ENCODE results near the gene KTN1. TPM values are rescaled to one million over a fixed set of nuclear protein-coding genes. Genes with fewer than 3 reads are reported as not detected.

Gene KTN1
- total RNA-seq, 1 donor from 2014 or later: 150 TPM

DNA sequence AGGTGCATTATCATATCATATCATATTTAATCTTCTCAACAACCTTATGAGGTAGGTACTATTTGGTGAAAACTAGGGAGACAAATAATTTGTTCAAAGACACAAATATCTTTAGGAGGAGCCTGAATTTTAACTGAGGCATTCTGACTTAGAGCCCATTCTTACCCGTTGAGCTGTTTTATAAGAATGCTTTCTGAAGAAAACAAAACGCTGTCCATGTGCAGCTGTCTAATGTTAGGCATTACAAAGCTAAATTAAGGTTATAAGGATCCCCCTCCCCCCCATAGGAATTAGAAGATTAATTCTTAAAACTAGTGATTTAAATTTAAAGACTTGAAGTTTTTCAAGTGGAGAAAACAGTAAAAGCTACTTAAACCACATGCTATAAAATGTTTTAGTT is 6.4 kb downstream of the KTN1 start:
- TF ChIP-seq, protein P1, sequence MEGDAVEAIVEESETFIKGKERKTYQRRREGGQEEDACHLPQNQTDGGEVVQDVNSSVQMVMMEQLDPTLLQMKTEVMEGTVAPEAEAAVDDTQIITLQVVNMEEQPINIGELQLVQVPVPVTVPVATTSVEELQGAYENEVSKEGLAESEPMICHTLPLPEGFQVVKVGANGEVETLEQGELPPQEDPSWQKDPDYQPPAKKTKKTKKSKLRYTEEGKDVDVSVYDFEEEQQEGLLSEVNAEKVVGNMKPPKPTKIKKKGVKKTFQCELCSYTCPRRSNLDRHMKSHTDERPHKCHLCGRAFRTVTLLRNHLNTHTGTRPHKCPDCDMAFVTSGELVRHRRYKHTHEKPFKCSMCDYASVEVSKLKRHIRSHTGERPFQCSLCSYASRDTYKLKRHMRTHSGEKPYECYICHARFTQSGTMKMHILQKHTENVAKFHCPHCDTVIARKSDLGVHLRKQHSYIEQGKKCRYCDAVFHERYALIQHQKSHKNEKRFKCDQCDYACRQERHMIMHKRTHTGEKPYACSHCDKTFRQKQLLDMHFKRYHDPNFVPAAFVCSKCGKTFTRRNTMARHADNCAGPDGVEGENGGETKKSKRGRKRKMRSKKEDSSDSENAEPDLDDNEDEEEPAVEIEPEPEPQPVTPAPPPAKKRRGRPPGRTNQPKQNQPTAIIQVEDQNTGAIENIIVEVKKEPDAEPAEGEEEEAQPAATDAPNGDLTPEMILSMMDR (IDR thresholded peaks at IDR 0.05; ENCODE audit: insufficient read depth, low read length, poor library complexity, severe bottlenecking): no peak
- Histone ChIP-seq H3K36me3 (ENCODE audit: control insufficient read depth, insufficient read depth, low read length) (no peaks in the 10 kb centered on the region), H3K27me3 (ENCODE audit: control insufficient read depth, insufficient read depth, low read length) (no peaks in the 10 kb centered on the region), H3K4me3 (ENCODE audit: low read depth, low read length) (no peak overlapping the region)
- DNase-seq (ENCODE audit: low read depth): no peak

DNA sequence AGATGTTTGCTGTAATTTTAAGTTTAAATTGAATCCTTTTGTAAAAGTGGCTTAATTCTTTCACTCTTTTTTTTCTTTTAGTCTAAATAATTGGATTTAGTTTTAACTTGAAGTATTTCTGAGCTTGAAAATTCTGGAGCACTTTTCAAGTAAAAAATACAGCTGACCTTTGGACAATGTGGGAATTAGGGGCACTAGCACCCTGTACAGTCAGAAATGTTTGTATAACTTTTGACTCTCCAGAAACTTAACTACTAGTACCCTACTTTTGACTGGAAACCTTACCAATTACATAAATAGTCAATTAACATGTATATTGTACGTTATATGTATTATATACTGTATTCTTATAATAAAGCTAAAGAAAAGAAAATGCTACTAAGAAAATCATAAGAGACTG is 7.8 kb downstream of the KTN1 start:
- no peak for DNase-seq (ENCODE audit: low read depth)
- TF ChIP-seq, protein P1 (IDR thresholded peaks at IDR 0.05; ENCODE audit: insufficient read depth, low read length, poor library complexity, severe bottlenecking): no peak
- Histone ChIP-seq H3K27me3 (ENCODE audit: control insufficient read depth, insufficient read depth, low read length) (no peaks in the 10 kb centered on the region), H3K36me3 (ENCODE audit: control insufficient read depth, insufficient read depth, low read length) (no peaks in the 10 kb centered on the region), H3K4me3 (ENCODE audit: low read depth, low read length) (no peak overlapping the region)

DNA sequence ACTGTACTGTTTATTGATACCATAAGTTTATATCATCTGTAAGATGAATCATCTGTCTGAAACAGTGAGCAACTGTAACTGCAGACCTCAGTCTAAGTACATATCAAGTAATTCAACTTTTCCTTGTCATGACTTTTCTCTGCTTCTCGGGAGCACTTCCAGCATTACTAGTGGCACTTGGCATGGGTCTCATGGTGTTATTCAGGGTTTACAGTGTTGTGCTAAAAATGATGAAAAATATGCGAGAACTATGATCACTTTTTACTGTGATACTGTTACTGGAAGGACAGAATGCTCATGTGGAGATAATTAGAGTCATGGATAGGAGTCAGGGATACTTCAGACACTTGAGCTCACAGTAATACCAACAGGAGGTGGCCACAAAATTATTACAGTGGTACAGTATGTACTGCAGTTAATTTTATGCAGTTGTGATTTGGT is 8.3 kb downstream of the KTN1 start:
- Histone ChIP-seq H3K36me3 (ENCODE audit: control insufficient read depth, insufficient read depth, low read length) (no peaks in the 10 kb centered on the region), H3K27me3 (ENCODE audit: control insufficient read depth, insufficient read depth, low read length) (no peaks in the 10 kb centered on the region), H3K4me3 (ENCODE audit: low read depth, low read length) (no peak overlapping the region)
- DNase-seq (ENCODE audit: low read depth): no peak
- TF ChIP-seq, protein P1 (IDR thresholded peaks at IDR 0.05; ENCODE audit: insufficient read depth, low read length, poor library complexity, severe bottlenecking): no peak

DNA sequence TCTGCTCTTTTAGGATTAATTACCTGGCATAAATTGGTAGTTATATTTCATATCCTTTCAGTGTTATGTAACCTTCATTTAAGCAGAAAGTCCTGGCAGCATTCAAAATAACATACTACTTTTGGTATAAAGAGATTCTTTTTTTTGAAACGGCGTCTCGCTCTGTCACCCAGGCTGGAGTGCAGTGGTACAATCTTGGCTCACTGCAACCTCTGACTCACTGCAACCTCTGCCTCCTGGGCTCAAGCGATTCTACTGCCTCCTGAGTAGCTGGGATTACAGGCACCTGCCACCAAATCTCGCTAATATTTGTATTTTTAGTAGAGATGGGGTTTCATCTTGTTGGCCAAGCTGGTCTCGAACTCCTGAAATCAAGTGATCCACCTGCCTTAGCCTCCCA is 9.2 kb downstream of the KTN1 start:
- no peak for DNase-seq (ENCODE audit: low read depth)
- Histone ChIP-seq H3K4me3 (ENCODE audit: low read depth, low read length) (no peak overlapping the region), H3K27me3 (ENCODE audit: control insufficient read depth, insufficient read depth, low read length) (no peaks in the 10 kb centered on the region), H3K36me3 (ENCODE audit: control insufficient read depth, insufficient read depth, low read length) (no peaks in the 10 kb centered on the region)
- TF ChIP-seq, protein P1 (IDR thresholded peaks at IDR 0.05; ENCODE audit: insufficient read depth, low read length, poor library complexity, severe bottlenecking): no peak

DNA sequence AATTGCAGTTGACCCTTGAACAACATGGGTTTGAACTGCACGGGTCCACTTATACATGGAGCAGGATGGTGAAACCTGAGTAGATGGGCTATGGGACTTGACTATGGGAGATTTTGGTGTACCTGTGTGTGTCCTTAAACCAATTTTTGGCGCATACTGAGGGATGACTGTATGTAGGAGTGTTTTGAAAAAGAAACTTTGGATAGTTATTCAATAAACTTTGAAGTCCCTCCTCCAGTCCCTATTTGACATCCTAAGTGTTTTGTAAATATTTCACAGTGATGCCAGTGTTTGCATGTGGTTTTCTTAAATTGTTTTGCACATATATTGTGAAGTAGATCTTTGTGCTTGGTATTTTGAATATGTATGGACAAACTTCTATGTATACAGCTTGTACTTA is 12.4 kb downstream of the KTN1 start:
- H3K27me3 ChIP-seq (ENCODE audit: control insufficient read depth, insufficient read depth, low read length): no peaks in the 10 kb centered on the region
- H3K36me3 ChIP-seq (ENCODE audit: control insufficient read depth, insufficient read depth, low read length): no peaks in the 10 kb centered on the region
- H3K4me3 ChIP-seq (ENCODE audit: low read depth, low read length): no peak overlapping the region
- TF ChIP-seq, protein P1 (IDR thresholded peaks at IDR 0.05; ENCODE audit: insufficient read depth, low read length, poor library complexity, severe bottlenecking): no peak
- DNase-seq (ENCODE audit: low read depth): no peak

DNA sequence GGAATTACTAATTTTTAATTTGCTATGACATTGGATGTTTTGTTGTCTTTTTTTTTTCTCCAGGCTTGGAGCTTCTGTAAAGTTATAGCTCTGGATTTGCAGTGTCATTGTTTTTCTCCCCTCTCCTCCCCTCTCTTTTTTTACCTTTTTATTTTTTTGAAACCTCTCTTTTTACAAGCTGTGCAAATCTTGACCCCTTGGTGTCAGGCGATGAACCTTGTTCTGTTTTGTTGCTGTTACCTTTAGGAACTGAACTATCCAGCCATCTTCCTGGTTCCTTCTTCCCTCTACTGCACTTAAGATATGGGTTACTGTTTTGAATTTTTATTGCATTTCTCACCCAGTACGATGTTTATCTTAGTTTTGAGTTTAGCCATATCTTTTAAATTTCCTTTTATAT is 13.7 kb downstream of the KTN1 start:
- TF ChIP-seq, protein P1 (IDR thresholded peaks at IDR 0.05; ENCODE audit: insufficient read depth, low read length, poor library complexity, severe bottlenecking): no peak
- Histone ChIP-seq H3K4me3 (ENCODE audit: low read depth, low read length) (no peak overlapping the region), H3K27me3 (ENCODE audit: control insufficient read depth, insufficient read depth, low read length) (no peaks in the 10 kb centered on the region), H3K36me3 (ENCODE audit: control insufficient read depth, insufficient read depth, low read length) (no peaks in the 10 kb centered on the region)
- no peak for DNase-seq (ENCODE audit: low read depth)
